ENCODE data around the gene PRKCZ.

The PRKCZ gene

GRCh38 chr1:2163205-2163604, 113.0 kb downstream of the PRKCZ start:
- DNase-seq, result peak; percentile 29

GRCh38 chr1:2165646-2166045, 115.4 kb downstream of the PRKCZ start:
- no peak for DNase-seq

- no peak for DNase-seq
Measured at GRCh38 chr1:2166254-2166653, 116.0 kb downstream of the PRKCZ start.

GRCh38 chr1:2166695-2167094, 116.5 kb downstream of the PRKCZ start:
- no peak for DNase-seq

GRCh38 chr1:2168090-2168489, 117.9 kb downstream of the PRKCZ start:
- no peak for DNase-seq

- no peak for DNase-seq
Measured at GRCh38 chr1:2168535-2168934, 118.3 kb downstream of the PRKCZ start.

- no peak for DNase-seq
Measured at GRCh38 chr1:2169200-2169836, 119.1 kb downstream of the PRKCZ start.

GRCh38 chr1:2170211-2170610, 120.0 kb downstream of the PRKCZ start:
- DNase-seq, result no peak

GRCh38 chr1:2172012-2172411, 121.8 kb downstream of the PRKCZ start:
- no peak for DNase-seq

GRCh38 chr1:2172551-2173146, 122.4 kb downstream of the PRKCZ start:
- no peak for DNase-seq

GRCh38 chr1:2173546-2174347, 123.5 kb downstream of the PRKCZ start:
- no peak for DNase-seq

GRCh38 chr1:2174348-2175054, 124.3 kb downstream of the PRKCZ start:
- DNase-seq, result peak; percentile 57

- no peak for DNase-seq
Measured at GRCh38 chr1:2175055-2175414, 124.8 kb downstream of the PRKCZ start.

- no peak for DNase-seq
Measured at GRCh38 chr1:2175681-2176454, 125.7 kb downstream of the PRKCZ start.

- no peak for DNase-seq
Measured at GRCh38 chr1:2176615-2177014, 126.4 kb downstream of the PRKCZ start.

GRCh38 chr1:2177541-2177940, 127.3 kb downstream of the PRKCZ start:
- no peak for DNase-seq

GRCh38 chr1:2177946-2178538, 127.8 kb downstream of the PRKCZ start:
- no peak for DNase-seq

- no peak for DNase-seq
Measured at GRCh38 chr1:2178875-2179274, 128.7 kb downstream of the PRKCZ start.

GRCh38 chr1:2179283-2180013, 129.2 kb downstream of the PRKCZ start:
- DNase-seq, result no peak

GRCh38 chr1:2180297-2181245, 130.4 kb downstream of the PRKCZ start:
- no peak for DNase-seq

Data from activated T-cell treated with anti-CD3 and anti-CD28 coated beads, Interleukin-2, amount 50 U/mL, for 1 hour (primary cell).